Fibroblast of lung (primary cell): ENCODE results near the gene CORO1C.

Experiments used
- EZH2 ChIP-seq: IDR thresholded peaks from 2 replicates; pipeline ENCODE4 v1.5.1; 2012; ENCODE audit warnings: low read length, control low read depth, mild to moderate bottlenecking; ENCODE audit errors: missing control alignments
- TF ChIP-seq, protein P1 (sequence below), 2 donors: IDR thresholded peaks in 1 of 2; conservative IDR thresholded peaks in 1 of 2; 1 replicate in 1 of 2; 2 replicates in 1 of 2; pipeline ENCODE4 v1.5.1; 2011 to 2012; ENCODE audit warnings: low read length in 2 of 2, control low read depth in 1 of 2, inconsistent platforms in 1 of 2, low read depth in 1 of 2, mild to moderate bottlenecking in 1 of 2

DNA sequence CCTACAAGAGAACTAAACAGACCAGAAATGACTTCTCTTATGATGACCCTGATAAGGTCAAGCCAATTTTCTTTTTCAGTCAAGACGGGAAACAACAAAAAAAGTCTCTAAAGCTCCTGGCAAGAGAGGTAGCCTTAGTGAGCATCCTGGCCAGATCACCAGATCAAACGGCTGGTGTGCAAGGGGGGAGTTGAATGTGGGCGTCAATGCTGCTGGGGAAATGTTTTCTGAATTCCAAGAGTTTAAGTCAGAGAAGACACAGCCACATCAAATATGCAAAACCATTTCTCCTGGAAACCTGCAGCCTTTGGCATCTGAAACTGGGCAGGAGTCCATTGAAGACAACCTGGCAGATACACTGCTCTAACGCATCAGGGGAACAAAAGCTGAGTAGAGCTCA lies 81.6 kb downstream of the CORO1C start:
- TF ChIP-seq EZH2 = no peak
- TF ChIP-seq, protein P1, sequence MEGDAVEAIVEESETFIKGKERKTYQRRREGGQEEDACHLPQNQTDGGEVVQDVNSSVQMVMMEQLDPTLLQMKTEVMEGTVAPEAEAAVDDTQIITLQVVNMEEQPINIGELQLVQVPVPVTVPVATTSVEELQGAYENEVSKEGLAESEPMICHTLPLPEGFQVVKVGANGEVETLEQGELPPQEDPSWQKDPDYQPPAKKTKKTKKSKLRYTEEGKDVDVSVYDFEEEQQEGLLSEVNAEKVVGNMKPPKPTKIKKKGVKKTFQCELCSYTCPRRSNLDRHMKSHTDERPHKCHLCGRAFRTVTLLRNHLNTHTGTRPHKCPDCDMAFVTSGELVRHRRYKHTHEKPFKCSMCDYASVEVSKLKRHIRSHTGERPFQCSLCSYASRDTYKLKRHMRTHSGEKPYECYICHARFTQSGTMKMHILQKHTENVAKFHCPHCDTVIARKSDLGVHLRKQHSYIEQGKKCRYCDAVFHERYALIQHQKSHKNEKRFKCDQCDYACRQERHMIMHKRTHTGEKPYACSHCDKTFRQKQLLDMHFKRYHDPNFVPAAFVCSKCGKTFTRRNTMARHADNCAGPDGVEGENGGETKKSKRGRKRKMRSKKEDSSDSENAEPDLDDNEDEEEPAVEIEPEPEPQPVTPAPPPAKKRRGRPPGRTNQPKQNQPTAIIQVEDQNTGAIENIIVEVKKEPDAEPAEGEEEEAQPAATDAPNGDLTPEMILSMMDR (conservative IDR thresholded peaks at IDR 0.05 in 1 of 2, IDR thresholded peaks at IDR 0.05 in 1 of 2; ENCODE audit: low read depth in 1 of 2, low read length in 2 of 2) = no peak
